ENCODE data around the gene PLXNA4.

The PLXNA4 gene

GRCh38 chr7:132536654-132537395 lies 39.4 kb downstream of the PLXNA4 start:
- DNase-seq (ENCODE audit: low spot score) = no peak

- no peak for DNase-seq (ENCODE audit: low spot score)
Observed at GRCh38 chr7:132533916-132534315, 42.4 kb downstream of the PLXNA4 start.

GRCh38 chr7:132532281-132532680 lies 44.0 kb downstream of the PLXNA4 start:
- no peak for DNase-seq (ENCODE audit: low spot score)

GRCh38 chr7:132531562-132531961 lies 44.7 kb downstream of the PLXNA4 start:
- DNase-seq (ENCODE audit: low spot score) = no peak

GRCh38 chr7:132528695-132529094 lies 47.6 kb downstream of the PLXNA4 start:
- DNase-seq (ENCODE audit: low spot score) = no peak

- DNase-seq (ENCODE audit: low spot score) = no peak
Observed at GRCh38 chr7:132527467-132528410, 48.5 kb downstream of the PLXNA4 start.

GRCh38 chr7:132526111-132526740 lies 50.0 kb downstream of the PLXNA4 start:
- DNase-seq (ENCODE audit: low spot score) = no peak

- no peak for DNase-seq (ENCODE audit: low spot score)
Observed at GRCh38 chr7:132521423-132521822, 54.8 kb downstream of the PLXNA4 start.

- DNase-seq (ENCODE audit: low spot score) = no peak
Observed at GRCh38 chr7:132520591-132521280, 55.5 kb downstream of the PLXNA4 start.

- no peak for DNase-seq (ENCODE audit: low spot score)
Observed at GRCh38 chr7:132519936-132520335, 56.3 kb downstream of the PLXNA4 start.

GRCh38 chr7:132518839-132519173 lies 57.5 kb downstream of the PLXNA4 start:
- no peak for DNase-seq (ENCODE audit: low spot score)

GRCh38 chr7:132518102-132518838 lies 58.0 kb downstream of the PLXNA4 start:
- peak; percentile 17 for DNase-seq (ENCODE audit: low spot score)

- no peak for DNase-seq (ENCODE audit: low spot score)
Observed at GRCh38 chr7:132516042-132516840, 60.0 kb downstream of the PLXNA4 start.

- no peak for DNase-seq (ENCODE audit: low spot score)
Observed at GRCh38 chr7:132515181-132515580, 61.1 kb downstream of the PLXNA4 start.

GRCh38 chr7:132514430-132514829 lies 61.8 kb downstream of the PLXNA4 start:
- DNase-seq (ENCODE audit: low spot score) = no peak

- DNase-seq (ENCODE audit: low spot score) = no peak
Observed at GRCh38 chr7:132511921-132512320, 64.3 kb downstream of the PLXNA4 start.

- DNase-seq (ENCODE audit: low spot score) = no peak
Observed at GRCh38 chr7:132511387-132511786, 64.9 kb downstream of the PLXNA4 start.

GRCh38 chr7:132509643-132510042 lies 66.6 kb downstream of the PLXNA4 start:
- DNase-seq (ENCODE audit: low spot score) = no peak

- DNase-seq (ENCODE audit: low spot score) = no peak
Observed at GRCh38 chr7:132508724-132509353, 67.4 kb downstream of the PLXNA4 start.

- no peak for DNase-seq (ENCODE audit: low spot score)
Observed at GRCh38 chr7:132504852-132505251, 71.4 kb downstream of the PLXNA4 start.

All from germinal center (tissue), 1 donor.